ENCODE data around the gene RASGRF1.

The RASGRF1 gene

DNA sequence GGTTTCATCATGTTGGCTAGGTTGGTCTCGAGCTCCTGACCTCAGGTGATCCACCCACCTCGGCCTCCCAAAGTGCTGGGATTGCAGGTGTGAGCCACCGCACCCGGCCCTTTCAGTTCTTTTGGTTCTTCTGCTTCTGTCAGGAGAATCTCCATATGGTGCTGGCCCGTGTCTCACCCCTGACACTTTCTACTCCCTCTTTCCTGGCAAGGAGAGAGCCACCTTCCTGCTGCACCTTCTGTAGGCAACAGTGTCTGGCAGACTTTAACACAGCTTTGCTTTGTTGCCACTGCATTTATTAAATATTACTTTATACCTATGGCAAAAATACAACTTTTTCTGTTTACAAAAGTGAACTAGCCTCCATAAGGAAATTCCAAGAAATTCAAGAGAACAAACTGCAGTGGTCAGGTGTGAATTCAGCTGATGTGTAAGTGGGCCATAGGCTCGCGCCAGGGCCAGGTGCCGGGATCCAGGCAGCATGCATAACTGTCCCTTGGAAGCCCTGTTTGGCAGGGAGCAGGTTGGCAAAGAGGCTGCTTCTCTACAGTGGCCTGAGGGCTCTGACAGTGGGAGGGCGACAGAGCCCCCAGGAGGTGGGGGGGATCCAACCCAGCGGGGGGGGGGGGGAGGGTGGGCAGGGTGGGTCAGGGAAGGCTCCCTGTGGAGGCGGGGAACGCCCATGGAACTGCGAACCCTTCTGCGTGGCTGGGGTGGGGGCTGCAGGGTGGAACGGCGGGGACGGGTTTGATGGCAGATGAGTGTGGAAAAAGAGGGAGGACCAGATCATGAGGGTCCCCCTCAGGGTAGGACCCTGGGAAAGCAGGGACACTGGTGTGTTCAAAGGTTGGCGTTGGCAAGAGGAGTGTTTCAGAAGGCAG, 166.9 kb downstream of the RASGRF1 start:
- no peaks in the 10 kb centered on the region for H3K27me3 ChIP-seq (ENCODE audit: insufficient read depth, poor library complexity, severe bottlenecking)
- TF ChIP-seq, protein P1, sequence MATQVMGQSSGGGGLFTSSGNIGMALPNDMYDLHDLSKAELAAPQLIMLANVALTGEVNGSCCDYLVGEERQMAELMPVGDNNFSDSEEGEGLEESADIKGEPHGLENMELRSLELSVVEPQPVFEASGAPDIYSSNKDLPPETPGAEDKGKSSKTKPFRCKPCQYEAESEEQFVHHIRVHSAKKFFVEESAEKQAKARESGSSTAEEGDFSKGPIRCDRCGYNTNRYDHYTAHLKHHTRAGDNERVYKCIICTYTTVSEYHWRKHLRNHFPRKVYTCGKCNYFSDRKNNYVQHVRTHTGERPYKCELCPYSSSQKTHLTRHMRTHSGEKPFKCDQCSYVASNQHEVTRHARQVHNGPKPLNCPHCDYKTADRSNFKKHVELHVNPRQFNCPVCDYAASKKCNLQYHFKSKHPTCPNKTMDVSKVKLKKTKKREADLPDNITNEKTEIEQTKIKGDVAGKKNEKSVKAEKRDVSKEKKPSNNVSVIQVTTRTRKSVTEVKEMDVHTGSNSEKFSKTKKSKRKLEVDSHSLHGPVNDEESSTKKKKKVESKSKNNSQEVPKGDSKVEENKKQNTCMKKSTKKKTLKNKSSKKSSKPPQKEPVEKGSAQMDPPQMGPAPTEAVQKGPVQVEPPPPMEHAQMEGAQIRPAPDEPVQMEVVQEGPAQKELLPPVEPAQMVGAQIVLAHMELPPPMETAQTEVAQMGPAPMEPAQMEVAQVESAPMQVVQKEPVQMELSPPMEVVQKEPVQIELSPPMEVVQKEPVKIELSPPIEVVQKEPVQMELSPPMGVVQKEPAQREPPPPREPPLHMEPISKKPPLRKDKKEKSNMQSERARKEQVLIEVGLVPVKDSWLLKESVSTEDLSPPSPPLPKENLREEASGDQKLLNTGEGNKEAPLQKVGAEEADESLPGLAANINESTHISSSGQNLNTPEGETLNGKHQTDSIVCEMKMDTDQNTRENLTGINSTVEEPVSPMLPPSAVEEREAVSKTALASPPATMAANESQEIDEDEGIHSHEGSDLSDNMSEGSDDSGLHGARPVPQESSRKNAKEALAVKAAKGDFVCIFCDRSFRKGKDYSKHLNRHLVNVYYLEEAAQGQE (IDR thresholded peaks at IDR 0.05; ENCODE audit: insufficient replicate concordance, low read depth) = no peak
- TF ChIP-seq SPI1 (IDR thresholded peaks at IDR 0.05; ENCODE audit: borderline replicate concordance, low read depth) = no peak
- no peak for TF ChIP-seq GABPA (IDR thresholded peaks at IDR 0.05; ENCODE audit: low read depth)
- TF ChIP-seq, protein P2, sequence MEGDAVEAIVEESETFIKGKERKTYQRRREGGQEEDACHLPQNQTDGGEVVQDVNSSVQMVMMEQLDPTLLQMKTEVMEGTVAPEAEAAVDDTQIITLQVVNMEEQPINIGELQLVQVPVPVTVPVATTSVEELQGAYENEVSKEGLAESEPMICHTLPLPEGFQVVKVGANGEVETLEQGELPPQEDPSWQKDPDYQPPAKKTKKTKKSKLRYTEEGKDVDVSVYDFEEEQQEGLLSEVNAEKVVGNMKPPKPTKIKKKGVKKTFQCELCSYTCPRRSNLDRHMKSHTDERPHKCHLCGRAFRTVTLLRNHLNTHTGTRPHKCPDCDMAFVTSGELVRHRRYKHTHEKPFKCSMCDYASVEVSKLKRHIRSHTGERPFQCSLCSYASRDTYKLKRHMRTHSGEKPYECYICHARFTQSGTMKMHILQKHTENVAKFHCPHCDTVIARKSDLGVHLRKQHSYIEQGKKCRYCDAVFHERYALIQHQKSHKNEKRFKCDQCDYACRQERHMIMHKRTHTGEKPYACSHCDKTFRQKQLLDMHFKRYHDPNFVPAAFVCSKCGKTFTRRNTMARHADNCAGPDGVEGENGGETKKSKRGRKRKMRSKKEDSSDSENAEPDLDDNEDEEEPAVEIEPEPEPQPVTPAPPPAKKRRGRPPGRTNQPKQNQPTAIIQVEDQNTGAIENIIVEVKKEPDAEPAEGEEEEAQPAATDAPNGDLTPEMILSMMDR (IDR thresholded peaks at IDR 0.05; ENCODE audit: insufficient read depth, low read length) = no peak
- TF ChIP-seq POLR2AphosphoS5 (IDR thresholded peaks at IDR 0.05; ENCODE audit: low read depth) = no peak
- no peak for DNase-seq (ENCODE audit: low read depth in 1 of 2, low spot score in 1 of 2)

DNA sequence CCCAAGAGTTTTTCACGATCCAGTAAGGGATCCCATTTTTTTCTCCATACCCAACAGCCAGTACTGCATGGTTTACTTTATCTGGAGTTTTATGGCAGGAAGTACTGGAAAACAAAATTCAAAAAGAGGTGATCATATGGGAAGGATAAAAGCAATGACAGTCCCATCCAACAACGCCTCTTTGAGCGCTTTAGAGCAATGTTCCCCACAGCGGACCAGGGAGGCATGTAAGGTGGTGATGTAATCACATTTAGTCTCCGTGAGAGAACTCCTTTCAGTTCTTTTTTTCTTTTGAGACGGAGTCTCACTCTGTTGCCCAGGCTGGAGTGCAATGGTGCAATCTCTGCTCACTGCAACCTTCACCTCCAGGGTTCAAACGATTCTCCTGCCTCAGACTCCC, 167.6 kb downstream of the RASGRF1 start:
- Histone ChIP-seq H3K4me3 (replicated peaks; ENCODE audit: insufficient read depth, low read length) (no peak overlapping the region), H3K27ac (replicated peaks) (no peak overlapping the region), H3K27me3 (ENCODE audit: insufficient read depth, poor library complexity, severe bottlenecking) (no peaks in the 10 kb centered on the region)
- DNase-seq (ENCODE audit: low read depth in 1 of 2, low spot score in 1 of 2) = no peak
- TF ChIP-seq, protein P1 (IDR thresholded peaks at IDR 0.05; ENCODE audit: insufficient replicate concordance, low read depth) = no peak
- TF ChIP-seq, protein P2 (IDR thresholded peaks at IDR 0.05; ENCODE audit: insufficient read depth, low read length) = no peak
- TF ChIP-seq GABPA (IDR thresholded peaks at IDR 0.05; ENCODE audit: low read depth) (no peak), POLR2AphosphoS5 (IDR thresholded peaks at IDR 0.05; ENCODE audit: low read depth) (no peak), SPI1 (IDR thresholded peaks at IDR 0.05; ENCODE audit: borderline replicate concordance, low read depth) (no peak)

More for the DNA sequence above, 166.9 kb downstream of the RASGRF1 start:
- H3K4me3 ChIP-seq (replicated peaks; ENCODE audit: insufficient read depth, low read length) = no peak overlapping the region
- H3K27ac ChIP-seq (replicated peaks) = no peak overlapping the region

DNA sequence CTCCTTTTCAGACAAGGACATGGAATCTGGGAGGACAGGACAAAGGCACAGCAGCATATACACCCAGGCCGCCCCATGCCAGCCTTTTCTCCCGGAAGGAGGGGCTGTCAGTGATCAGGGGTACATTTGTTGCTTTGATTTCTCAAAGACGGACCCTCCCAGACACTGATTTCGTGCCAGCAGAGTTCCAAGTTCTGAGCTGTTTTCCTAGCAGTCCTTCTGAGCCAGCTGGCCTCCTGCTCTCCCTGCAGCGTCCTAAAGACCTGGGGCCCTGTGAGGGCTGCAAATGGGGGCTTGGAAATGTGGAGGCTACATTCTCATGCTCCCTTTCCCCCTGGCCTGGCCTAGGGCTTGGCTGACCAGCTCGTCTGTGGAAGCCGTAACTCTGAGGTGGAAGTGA, 168.1 kb downstream of the RASGRF1 start:
- no peaks in the 10 kb centered on the region for H3K27me3 ChIP-seq (ENCODE audit: insufficient read depth, poor library complexity, severe bottlenecking)
- TF ChIP-seq, protein P1 (IDR thresholded peaks at IDR 0.05; ENCODE audit: insufficient replicate concordance, low read depth) = no peak
- TF ChIP-seq SPI1 (IDR thresholded peaks at IDR 0.05; ENCODE audit: borderline replicate concordance, low read depth) = no peak
- no peak for TF ChIP-seq GABPA (IDR thresholded peaks at IDR 0.05; ENCODE audit: low read depth)
- no peak for TF ChIP-seq POLR2AphosphoS5 (IDR thresholded peaks at IDR 0.05; ENCODE audit: low read depth)
- TF ChIP-seq, protein P2 (IDR thresholded peaks at IDR 0.05; ENCODE audit: insufficient read depth, low read length) = no peak
- no peak for DNase-seq (ENCODE audit: low read depth in 1 of 2, low spot score in 1 of 2)
- H3K4me3 ChIP-seq (replicated peaks; ENCODE audit: insufficient read depth, low read length) = no peak overlapping the region
- H3K27ac ChIP-seq (replicated peaks) = peak overlapping the region; percentile 25; the same call in 1 of the 2 replicates
